ENCODE results near the gene MLLT6.

MLLT6 gene

GRCh38 chr17:38677819-38678218 is 27.3 kb upstream of the MLLT6 start:
- Histone ChIP-seq H3K4me3 (ENCODE audit: extremely low read depth, insufficient read depth, low read length, poor library complexity, severe bottlenecking) (no peak overlapping the region), H3K36me3 (ENCODE audit: control insufficient read depth, insufficient read depth, low read length) (no peaks in the 10 kb centered on the region), H3K9me3 (ENCODE audit: control insufficient read depth, low read length) (no peaks in the 10 kb centered on the region), H3K4me1 (ENCODE audit: control insufficient read depth, insufficient read depth, low read length, poor library complexity, severe bottlenecking) (peaks cover 15% of the 10 kb centered on the region), H3K27ac (ENCODE audit: low read depth, low read length, severe bottlenecking) (no peak overlapping the region)
- 90% methylated on average over 2 to 5 of the region's 6 CpGs for WGBS, 2 experiments (ENCODE audit: insufficient coverage in 2 of 2)

- 78 to 92% methylated on average over 2 of the region's 3 CpGs for WGBS, 2 experiments (ENCODE audit: insufficient coverage in 2 of 2)
- Histone ChIP-seq H3K4me1 (ENCODE audit: control insufficient read depth, insufficient read depth, low read length, poor library complexity, severe bottlenecking) (peaks cover 11% of the 10 kb centered on the region), H3K4me3 (ENCODE audit: extremely low read depth, insufficient read depth, low read length, poor library complexity, severe bottlenecking) (no peak overlapping the region), H3K9me3 (ENCODE audit: control insufficient read depth, low read length) (no peaks in the 10 kb centered on the region), H3K36me3 (ENCODE audit: control insufficient read depth, insufficient read depth, low read length) (no peaks in the 10 kb centered on the region), H3K27ac (ENCODE audit: low read depth, low read length, severe bottlenecking) (no peak overlapping the region)
These were observed 24.0 kb upstream of the MLLT6 start for GRCh38 chr17:38681096-38681495.

DNA sequence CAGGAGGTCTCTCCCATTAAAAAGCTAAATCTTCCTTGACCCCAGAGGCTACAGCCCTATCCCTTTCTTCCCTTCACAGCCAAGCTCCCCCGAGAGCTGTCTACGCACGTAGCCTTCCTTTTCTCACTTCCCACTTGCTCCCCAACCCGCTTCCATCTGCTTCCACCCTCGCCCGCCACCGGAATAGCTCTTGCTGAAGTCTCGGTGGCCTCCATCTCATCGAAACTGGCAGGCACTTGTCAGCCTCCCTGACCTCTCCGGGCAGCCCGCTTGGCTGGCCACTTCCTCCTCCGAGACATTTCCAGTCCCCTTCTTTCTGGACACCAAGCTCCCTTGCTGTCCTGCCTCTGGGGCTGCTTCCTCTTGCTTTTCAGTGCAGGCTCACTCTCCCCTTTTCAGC is 19.6 kb upstream of the MLLT6 start:
- no peak overlapping the region for H3K4me3 ChIP-seq (ENCODE audit: extremely low read depth, insufficient read depth, low read length, poor library complexity, severe bottlenecking)

DNA sequence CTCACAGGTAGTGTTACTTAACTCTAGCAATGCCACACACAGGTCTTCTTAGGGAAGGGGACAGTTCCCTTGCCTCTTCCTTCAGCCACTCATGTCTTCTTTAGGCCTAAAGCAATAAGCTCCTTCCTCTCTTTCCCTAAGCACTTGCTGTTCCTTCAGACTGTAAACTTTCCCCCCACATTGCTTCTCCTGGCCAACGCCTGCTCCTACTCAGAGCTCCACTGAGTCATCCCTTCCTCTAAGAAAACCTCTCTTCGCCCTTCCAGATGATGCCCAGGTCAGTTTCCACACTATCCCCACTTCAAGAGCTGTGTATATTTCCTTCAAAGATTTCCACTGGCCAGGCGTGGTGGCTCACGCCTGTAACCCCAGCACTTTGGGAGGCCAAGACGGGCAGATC is 17.8 kb upstream of the MLLT6 start:
- Histone ChIP-seq H3K9me3 (ENCODE audit: control insufficient read depth, low read length) (no peaks in the 10 kb centered on the region), H3K27ac (ENCODE audit: low read depth, low read length, severe bottlenecking) (no peak overlapping the region), H3K4me1 (ENCODE audit: control insufficient read depth, insufficient read depth, low read length, poor library complexity, severe bottlenecking) (no peaks in the 10 kb centered on the region), H3K36me3 (ENCODE audit: control insufficient read depth, insufficient read depth, low read length) (no peaks in the 10 kb centered on the region), H3K4me3 (ENCODE audit: extremely low read depth, insufficient read depth, low read length, poor library complexity, severe bottlenecking) (no peak overlapping the region)
- WGBS, 2 experiments (ENCODE audit: insufficient coverage in 2 of 2): 81 to 87% methylated on average over 5 of the region's 5 CpGs

More for the DNA sequence above, 19.6 kb upstream of the MLLT6 start:
- WGBS, 2 experiments (ENCODE audit: insufficient coverage in 2 of 2): 91 to 92% methylated on average over 12 of the region's 12 CpGs
- Histone ChIP-seq H3K27ac (ENCODE audit: low read depth, low read length, severe bottlenecking) (no peak overlapping the region), H3K4me1 (ENCODE audit: control insufficient read depth, insufficient read depth, low read length, poor library complexity, severe bottlenecking) (no peaks in the 10 kb centered on the region), H3K9me3 (ENCODE audit: control insufficient read depth, low read length) (no peaks in the 10 kb centered on the region), H3K36me3 (ENCODE audit: control insufficient read depth, insufficient read depth, low read length) (no peaks in the 10 kb centered on the region)

GRCh38 chr17:38690386-38690785 is 14.7 kb upstream of the MLLT6 start:
- H3K4me3 ChIP-seq (ENCODE audit: extremely low read depth, insufficient read depth, low read length, poor library complexity, severe bottlenecking): no peak overlapping the region
- H3K4me1 ChIP-seq (ENCODE audit: control insufficient read depth, insufficient read depth, low read length, poor library complexity, severe bottlenecking): no peaks in the 10 kb centered on the region
- no peak overlapping the region for H3K27ac ChIP-seq (ENCODE audit: low read depth, low read length, severe bottlenecking)
- no peaks in the 10 kb centered on the region for H3K9me3 ChIP-seq (ENCODE audit: control insufficient read depth, low read length)
- H3K36me3 ChIP-seq (ENCODE audit: control insufficient read depth, insufficient read depth, low read length): no peaks in the 10 kb centered on the region
- 88 to 94% methylated on average over 1 to 3 of the region's 4 CpGs for WGBS, 2 experiments (ENCODE audit: insufficient coverage in 2 of 2)

DNA sequence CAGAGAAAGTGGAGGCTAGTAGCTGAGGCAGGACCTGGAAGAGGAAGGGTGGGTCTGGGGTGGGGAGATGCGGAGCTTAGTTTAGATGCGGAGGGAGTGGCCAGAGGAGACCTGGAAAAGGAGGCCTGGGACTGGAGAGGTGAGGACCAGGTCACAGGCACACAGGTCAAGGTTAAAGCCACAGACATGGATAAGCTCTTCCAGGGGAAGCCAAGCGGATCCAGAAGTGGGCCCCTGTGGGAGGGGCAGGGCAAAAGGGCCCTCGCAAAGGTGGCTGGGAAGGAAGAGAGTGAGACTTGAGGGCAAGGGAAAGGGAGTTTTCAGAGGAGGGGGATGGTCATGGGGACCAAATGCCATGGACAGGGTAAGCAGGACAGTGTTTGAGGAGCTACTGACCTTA is 13.9 kb upstream of the MLLT6 start:
- Histone ChIP-seq H3K27ac (ENCODE audit: low read depth, low read length, severe bottlenecking) (no peak overlapping the region), H3K36me3 (ENCODE audit: control insufficient read depth, insufficient read depth, low read length) (no peaks in the 10 kb centered on the region), H3K9me3 (ENCODE audit: control insufficient read depth, low read length) (no peaks in the 10 kb centered on the region), H3K4me1 (ENCODE audit: control insufficient read depth, insufficient read depth, low read length, poor library complexity, severe bottlenecking) (no peaks in the 10 kb centered on the region), H3K4me3 (ENCODE audit: extremely low read depth, insufficient read depth, low read length, poor library complexity, severe bottlenecking) (no peak overlapping the region)
- WGBS, 2 experiments (ENCODE audit: insufficient coverage in 2 of 2): 86% methylated on average over 4 of the region's 4 CpGs

DNA sequence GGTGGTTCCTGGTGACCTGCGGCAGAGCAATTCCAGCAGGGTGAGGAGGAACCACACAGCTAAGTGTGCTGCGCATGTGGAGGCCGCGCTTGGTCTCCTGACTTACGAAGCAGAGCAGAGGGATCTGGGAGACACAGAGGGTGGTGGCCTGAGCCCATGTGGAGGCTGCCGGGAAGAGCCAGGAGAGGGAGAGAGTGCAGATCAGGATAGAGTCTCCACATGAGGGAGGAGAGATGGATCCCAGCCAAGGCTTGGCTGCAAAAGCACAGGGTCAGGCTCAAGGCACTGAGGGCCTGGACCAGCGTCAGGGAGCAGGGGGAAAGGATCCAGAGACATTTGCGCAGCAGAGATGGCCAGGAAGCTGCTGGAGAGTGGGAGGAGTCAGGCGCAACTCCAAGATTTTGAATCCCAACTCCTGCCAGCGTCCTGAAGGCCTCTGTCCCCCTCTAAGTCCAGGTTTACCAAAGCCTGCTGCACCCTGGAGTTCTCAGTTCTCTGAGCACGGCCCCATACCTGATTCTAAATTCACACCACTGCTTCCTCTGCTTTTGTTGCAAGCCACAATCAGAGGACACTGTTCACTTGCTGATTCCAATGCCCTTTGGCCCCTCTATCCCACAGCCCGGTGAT is 11.3 kb upstream of the MLLT6 start:
- WGBS, 2 experiments (ENCODE audit: insufficient coverage in 2 of 2): 83 to 87% methylated on average over 8 to 12 of the region's 12 CpGs
- no peaks in the 10 kb centered on the region for H3K4me1 ChIP-seq (ENCODE audit: control insufficient read depth, insufficient read depth, low read length, poor library complexity, severe bottlenecking)
- H3K9me3 ChIP-seq (ENCODE audit: control insufficient read depth, low read length): no peaks in the 10 kb centered on the region
- H3K4me3 ChIP-seq (ENCODE audit: extremely low read depth, insufficient read depth, low read length, poor library complexity, severe bottlenecking): no peak overlapping the region
- no peak overlapping the region for H3K27ac ChIP-seq (ENCODE audit: low read depth, low read length, severe bottlenecking)
- no peaks in the 10 kb centered on the region for H3K36me3 ChIP-seq (ENCODE audit: control insufficient read depth, insufficient read depth, low read length)

GRCh38 chr17:38697061-38697820 is 7.8 kb upstream of the MLLT6 start:
- H3K4me1 ChIP-seq (ENCODE audit: control insufficient read depth, insufficient read depth, low read length, poor library complexity, severe bottlenecking): no peaks in the 10 kb centered on the region
- 86 to 87% methylated on average over 2 to 3 of the region's 4 CpGs for WGBS, 2 experiments (ENCODE audit: insufficient coverage in 2 of 2)
- H3K4me3 ChIP-seq (ENCODE audit: extremely low read depth, insufficient read depth, low read length, poor library complexity, severe bottlenecking): no peak overlapping the region
- no peaks in the 10 kb centered on the region for H3K36me3 ChIP-seq (ENCODE audit: control insufficient read depth, insufficient read depth, low read length)
- no peak overlapping the region for H3K27ac ChIP-seq (ENCODE audit: low read depth, low read length, severe bottlenecking)
- no peaks in the 10 kb centered on the region for H3K9me3 ChIP-seq (ENCODE audit: control insufficient read depth, low read length)

DNA sequence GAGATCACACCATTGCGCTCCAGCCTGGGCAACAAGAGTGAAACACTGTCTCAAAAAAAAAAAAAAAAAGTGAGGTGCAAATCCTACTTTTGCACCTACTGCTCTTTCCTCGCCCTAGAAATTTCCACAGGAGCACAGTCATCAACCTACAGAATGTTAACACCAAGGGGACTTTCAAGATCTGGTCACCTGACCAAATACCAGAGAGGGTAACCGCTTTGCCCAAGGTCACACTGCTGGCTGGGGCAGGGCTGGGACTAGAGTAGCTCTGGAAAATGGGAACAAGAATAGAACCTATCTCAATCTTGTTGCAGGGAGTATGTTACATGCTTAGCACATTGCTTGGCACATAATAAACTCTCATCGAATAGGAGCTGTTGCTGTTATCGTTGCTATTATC is 6.3 kb upstream of the MLLT6 start:
- H3K27ac ChIP-seq (ENCODE audit: low read depth, low read length, severe bottlenecking): no peak overlapping the region
- no peaks in the 10 kb centered on the region for H3K36me3 ChIP-seq (ENCODE audit: control insufficient read depth, insufficient read depth, low read length)
- H3K4me1 ChIP-seq (ENCODE audit: control insufficient read depth, insufficient read depth, low read length, poor library complexity, severe bottlenecking): peaks cover 7% of the 10 kb centered on the region
- WGBS, 2 experiments (ENCODE audit: insufficient coverage in 2 of 2): 91 to 99% methylated on average over 4 of the region's 5 CpGs
- H3K4me3 ChIP-seq (ENCODE audit: extremely low read depth, insufficient read depth, low read length, poor library complexity, severe bottlenecking): no peak overlapping the region
- no peaks in the 10 kb centered on the region for H3K9me3 ChIP-seq (ENCODE audit: control insufficient read depth, low read length)

DNA sequence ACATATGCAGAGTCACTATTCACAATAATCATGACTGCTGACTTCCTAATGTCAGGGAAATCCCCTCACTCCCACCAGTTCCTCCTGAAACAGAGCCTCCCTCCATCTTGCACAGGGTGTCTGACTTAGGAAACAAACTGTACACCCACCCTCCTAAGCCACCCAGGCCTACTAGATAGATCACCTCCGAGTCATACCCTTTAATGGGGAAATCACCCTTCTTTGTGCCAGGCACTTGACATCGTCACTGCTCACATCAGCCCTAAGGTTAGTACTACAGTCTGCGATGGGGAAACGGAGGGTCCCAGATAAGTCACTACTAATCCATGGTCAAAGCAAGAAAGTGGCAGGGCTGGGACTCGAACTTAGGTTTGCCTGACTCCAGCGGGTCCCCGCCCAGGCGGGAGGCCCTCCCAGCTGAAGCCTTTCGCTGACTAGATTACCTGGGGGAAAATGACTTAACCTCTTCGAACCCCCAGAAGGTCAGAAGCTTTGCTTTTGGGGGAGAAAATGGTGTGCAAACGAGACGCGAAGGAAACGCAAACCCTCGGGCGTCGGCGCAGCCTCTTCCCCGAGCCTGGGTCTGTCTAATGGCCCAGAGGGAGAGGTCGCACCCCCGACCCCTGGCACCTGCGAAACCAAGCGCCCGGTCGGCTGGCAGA is 3.4 kb upstream of the MLLT6 start:
- Histone ChIP-seq H3K9me3 (ENCODE audit: control insufficient read depth, low read length) (no peaks in the 10 kb centered on the region), H3K36me3 (ENCODE audit: control insufficient read depth, insufficient read depth, low read length) (no peaks in the 10 kb centered on the region), H3K27ac (ENCODE audit: low read depth, low read length, severe bottlenecking) (peak overlapping the region; percentile 29), H3K4me3 (ENCODE audit: extremely low read depth, insufficient read depth, low read length, poor library complexity, severe bottlenecking) (peak overlapping the region; percentile 73), H3K4me1 (ENCODE audit: control insufficient read depth, insufficient read depth, low read length, poor library complexity, severe bottlenecking) (peaks cover 12% of the 10 kb centered on the region)
- 14 to 20% methylated on average over 19 to 24 of the region's 25 CpGs for WGBS, 2 experiments (ENCODE audit: insufficient coverage in 2 of 2)

Data from mesodermal cell (in vitro differentiated cells).